PC-9 (cell line): ENCODE results near the gene GAB4.

Source experiments
- EZH2 ChIP-seq: fragments of 200-600 bp; sonication (generic); IDR thresholded peaks from 2 replicates; pipeline ENCODE4 v1.8.0; 2017; ENCODE audit warnings: antibody characterized with exemption, low read depth
- TF ChIP-seq, protein P1 (sequence below): fragments of 200-600 bp; sonication (generic); conservative IDR thresholded peaks from 2 replicates; pipeline ENCODE4 v1.6.1; 2017; ENCODE audit warnings: mixed run types, antibody characterized with exemption, mild to moderate bottlenecking, moderate library complexity

DNA sequence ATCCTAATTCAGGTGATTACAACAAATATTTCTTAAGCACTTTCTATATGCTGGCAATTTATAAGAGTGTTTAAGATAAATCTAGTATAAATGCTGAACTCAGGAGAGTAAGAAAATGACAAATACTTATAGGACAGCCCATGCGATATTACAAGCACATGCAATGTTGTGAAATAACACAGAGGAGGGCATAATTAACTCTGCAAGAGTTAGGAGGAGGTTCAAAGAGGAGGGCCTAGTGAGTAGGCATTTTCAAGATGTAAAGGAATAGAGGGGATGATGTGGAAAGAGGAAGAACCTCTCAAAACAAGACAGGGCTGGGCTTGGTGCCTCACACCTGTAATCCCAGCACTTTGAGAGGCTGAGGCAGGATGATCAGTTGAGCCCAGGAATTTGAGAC lies 39.6 kb upstream of the GAB4 start:
- TF ChIP-seq, protein P1, sequence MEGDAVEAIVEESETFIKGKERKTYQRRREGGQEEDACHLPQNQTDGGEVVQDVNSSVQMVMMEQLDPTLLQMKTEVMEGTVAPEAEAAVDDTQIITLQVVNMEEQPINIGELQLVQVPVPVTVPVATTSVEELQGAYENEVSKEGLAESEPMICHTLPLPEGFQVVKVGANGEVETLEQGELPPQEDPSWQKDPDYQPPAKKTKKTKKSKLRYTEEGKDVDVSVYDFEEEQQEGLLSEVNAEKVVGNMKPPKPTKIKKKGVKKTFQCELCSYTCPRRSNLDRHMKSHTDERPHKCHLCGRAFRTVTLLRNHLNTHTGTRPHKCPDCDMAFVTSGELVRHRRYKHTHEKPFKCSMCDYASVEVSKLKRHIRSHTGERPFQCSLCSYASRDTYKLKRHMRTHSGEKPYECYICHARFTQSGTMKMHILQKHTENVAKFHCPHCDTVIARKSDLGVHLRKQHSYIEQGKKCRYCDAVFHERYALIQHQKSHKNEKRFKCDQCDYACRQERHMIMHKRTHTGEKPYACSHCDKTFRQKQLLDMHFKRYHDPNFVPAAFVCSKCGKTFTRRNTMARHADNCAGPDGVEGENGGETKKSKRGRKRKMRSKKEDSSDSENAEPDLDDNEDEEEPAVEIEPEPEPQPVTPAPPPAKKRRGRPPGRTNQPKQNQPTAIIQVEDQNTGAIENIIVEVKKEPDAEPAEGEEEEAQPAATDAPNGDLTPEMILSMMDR, result no peak
- no peak for TF ChIP-seq EZH2
